GM19035 (cell line): Measurements from ENCODE around the gene INTS13.
"Not testable (repeated sequence)": the region's sequence is repeated elsewhere in the genome, so short reads cannot be mapped to it uniquely, and the experiment has no call there.

Experiments used
- ATAC-seq: cut with Tn5 transposase; IDR thresholded peaks from one replicate; pipeline ENCODE4 v1.9.1; 2021; ENCODE audit not compliant: unreplicated experiment

INTS13 gene

DNA sequence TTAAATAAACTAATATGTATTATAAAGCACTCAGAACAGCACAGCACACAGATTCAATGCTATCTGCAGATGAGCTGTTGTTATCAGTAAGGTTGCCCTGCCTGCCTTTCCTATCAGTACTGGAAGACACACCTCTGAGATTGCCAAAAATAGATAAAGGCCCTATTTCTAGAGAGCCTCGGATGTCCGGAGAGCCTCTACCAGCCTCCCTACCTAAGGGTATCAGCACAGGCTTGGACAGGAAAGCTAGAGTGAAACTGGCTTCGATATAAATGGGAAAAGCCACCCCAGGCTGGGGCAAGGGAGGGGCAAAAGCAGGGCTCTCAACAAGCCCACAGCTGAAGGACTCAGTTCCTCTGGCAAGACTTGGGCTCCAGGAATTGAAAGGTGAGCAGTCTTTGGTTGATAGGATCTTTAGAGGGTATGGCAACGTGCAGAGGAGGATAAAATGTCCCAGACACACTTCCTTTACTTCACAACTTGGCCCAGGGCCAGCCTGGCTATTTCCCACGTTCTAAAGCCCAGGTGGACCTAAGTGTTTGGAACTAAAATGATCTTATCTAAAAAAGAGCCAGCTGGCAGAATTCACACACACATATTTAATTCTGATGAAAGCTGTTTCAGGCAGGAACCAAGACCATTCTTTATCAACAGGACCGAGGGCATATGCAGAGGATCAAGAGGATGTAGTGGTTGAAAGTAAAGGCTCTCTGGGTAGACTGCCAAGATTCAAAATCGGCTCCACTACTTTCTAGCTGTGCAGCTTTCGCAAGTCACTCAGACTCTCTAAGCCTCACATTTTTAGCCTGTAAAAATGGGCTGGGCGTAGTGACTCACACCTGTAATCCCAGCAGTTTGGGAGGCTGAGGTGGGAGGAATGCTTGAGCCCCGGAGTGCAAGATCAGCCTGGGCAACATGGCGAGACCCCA is 67.0 kb downstream of the INTS13 start:
- ATAC-seq: no peak

DNA sequence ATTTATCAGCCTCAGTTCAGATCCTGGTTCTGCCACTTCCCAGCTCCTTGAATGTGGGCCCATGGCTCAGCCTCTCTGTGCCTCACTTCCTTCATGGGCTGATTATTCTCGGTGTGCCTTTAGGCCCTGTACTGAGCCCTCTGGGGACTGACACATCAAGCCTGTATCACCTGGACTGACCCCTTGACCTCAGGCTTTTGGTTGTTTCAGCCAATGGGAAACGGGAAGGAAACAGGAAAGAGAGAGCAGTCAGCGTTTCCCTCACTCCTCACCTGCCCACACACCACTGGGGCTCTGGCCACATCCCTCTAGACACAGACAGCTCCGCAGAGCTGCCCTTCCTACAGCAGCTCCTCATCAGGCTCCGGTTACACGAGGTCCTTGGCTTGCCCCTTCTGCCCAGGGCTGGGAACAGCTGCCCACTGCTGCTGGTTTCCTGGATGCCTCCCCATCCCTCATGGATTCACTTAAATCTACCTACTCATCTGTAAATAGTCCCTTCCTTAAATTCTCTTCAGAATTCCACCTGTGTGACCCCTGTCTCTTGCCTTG is 67.8 kb downstream of the INTS13 start:
- ATAC-seq: no peak

DNA sequence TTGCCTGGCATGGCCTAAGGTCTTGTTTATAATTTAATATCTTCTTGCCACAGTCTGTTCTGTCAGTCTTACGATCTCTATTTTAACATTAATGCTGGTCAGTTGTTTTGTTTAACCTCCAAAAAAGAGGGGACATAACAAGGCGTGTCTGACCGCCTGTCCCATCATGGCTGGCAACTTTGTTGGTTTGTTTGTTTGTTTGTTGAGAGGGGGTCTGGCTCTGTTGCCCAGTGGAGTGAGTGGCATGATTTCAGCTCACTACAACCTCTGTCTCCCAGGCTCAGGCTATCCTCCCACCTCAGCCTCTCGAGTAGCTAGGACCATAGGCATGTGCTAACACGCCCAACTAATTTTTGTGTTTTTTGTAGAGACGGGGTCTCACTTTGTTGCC is 68.7 kb downstream of the INTS13 start:
- ATAC-seq: no peak

DNA sequence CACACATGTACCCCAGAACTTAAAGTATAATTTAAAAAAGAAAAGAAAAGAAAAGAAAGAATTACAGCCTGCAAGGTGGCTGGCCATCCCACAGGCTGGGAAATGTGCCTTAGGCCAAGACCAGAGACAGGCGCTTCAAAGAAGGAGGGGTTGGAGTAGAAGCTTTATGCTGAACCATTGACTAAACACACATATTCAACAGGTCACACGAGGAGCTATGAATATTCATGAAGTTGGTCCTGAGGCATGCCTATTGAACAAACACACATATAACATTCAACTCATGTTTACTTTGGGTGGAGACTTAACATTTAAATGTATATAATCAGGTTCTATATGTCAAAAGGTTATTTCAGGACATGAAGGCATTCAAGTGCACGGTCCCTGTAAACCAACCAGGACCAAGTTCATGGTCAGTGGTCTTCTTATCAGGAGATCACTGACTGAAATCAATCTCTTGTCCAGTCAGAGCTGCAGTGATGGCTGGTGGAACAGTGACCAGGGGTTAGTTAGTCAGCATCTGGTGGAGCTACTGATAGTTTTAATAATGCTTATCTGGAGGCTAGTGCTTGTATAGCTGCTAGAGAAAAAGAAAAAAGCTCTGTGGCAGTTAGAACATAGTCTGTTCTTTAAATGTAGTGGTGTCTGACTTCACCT is 69.2 kb downstream of the INTS13 start:
- ATAC-seq: no peak

DNA sequence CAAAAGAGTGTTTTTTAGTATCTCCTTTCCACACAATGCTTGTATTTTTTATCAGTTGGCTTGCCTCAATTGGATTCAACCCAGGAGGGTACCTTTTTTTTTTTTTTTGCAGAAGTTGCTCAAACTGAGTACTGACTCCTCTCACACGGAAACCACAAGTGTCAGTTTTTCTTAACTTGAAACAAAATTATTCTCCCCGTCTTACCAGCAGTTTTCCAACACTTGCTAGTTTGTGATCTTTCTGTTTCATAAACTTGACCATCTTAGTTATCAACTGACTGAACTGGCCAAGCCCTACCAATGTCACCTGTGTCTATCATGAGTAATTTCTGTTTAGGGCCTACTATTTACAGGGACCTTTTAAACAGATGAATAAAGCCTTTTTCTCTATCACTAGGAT is 70.7 kb downstream of the INTS13 start:
- ATAC-seq: peak; percentile 77

DNA sequence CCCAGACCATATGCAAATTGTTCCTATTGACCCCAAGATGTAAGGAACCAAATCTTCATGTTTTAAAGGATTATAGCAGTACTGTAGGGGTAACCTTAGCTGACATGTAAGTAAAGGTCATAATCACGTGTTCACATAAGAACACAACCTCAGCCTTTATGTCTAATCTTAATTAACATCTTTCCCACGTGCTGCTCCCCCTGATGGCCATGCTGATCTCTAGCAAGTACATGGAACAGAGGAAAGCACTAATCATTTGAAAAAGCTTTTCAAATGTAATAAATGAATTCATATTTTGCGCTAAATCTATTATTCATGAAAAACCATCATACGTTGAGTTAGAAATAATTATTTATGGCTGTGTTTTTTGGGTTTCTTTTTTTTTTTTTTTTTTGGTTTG is 74.3 kb downstream of the INTS13 start:
- ATAC-seq: no peak

DNA sequence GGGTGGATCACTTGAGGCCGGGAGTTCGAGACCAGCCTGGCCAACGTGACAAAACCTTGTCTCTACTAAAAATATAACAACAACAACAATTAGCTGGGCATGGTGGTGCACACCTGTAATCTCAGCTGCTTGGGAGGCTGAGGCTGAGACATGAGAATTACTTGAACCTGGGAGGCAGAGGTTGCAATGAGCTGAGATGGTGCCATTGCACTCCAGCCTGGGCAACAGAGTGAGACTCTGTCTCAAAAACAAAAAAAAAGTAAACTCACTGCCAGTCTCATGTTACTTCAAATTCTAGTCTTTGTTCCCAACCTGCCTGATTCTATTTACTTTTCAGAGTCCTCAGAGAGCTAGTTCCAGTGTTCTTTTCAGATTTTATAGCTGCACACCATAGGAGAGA is 75.0 kb downstream of the INTS13 start:
- not testable (repeated sequence) for ATAC-seq

DNA sequence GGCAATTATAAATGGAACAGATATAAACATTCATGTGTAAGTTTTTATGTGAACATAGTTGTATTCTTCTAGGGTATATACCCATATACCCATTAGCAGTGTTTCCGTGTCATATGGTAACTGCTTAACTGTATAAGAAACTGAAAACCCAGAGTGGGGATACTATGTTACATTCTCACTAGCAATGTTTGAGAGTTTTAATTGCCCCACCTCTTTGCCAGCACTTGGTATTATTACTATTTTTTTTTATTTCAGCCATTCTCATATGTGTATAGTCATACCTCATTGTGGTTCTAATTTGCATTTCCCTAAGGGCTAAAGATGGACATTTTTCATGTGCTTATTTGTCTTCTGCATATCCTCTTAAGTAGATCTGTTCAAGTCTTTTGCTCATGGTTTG is 76.1 kb downstream of the INTS13 start:
- ATAC-seq: no peak

DNA sequence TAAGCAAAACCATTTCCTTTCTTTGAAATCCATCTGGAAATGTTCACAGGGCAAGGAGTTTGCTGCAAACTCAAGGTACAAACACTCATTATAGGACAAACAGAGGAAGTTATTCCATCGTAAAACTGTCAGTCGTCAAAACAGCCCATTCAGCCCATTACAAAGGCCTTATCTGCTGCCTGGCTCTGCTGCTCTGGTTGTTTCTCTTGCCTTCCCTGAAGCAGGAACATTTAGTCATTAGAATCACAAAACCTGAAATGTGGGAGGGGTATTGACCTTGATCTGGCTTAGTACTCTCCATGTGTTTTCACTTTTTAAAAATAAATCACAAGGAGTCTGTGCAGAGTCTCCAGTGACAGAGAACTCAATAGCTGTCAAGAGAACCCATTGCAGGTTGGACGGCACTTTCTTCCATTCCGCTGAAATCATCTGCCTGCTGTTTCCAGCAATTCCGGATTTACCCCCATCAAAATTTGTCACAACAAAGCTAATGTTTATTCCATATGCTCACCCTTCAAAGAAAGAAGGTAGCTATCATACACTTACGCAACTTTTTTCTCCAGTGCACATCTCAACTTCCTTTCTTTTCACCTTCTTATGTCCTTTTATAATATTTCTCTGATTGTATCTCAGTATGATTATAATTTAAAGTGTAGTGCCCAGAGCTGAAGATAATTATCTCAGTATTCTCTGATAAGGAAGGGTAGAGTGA is 80.2 kb downstream of the INTS13 start:
- no peak for ATAC-seq

DNA sequence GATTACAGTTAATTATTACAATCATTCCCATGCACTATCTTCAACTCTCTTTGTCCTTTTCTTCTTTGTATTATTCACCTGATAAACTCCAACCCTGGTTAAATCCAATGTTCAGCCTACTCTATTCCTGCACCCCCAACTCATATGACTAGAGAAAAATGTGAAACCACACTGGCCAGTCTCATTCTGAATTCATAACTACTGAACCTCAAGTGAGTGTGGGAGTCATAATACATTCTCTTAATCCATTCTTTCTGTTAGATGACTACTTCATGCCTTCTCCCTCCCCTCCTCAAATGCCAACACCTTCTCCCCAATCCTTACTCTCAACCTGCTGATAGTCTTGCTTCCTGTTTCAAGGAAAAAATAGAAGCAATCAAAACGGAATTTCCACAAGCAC is 82.4 kb downstream of the INTS13 start:
- ATAC-seq: no peak
